ENCODE measurements around the gene MAPK8.

Gene MAPK8

DNA sequence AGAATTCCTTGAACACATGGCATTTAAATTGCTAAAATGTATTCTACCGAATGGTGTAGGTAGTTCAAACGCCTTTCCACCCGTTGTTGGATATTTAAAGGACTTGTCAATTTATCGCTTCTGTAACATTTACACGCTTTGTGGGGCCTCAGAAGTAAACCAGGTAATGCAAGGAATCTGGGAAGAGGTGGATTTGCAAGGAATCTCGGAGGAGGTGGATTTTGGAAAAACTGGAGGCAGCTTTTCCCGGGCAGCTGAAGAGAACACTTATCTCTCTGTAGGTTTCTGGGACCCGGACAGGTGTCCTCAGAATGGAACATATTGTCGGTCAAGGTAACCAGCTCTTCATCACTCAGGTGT lies 592 bp upstream of the MAPK8 start:
- Histone ChIP-seq H3K23ac (ENCODE audit: low read length) (no peak overlapping the region), H3K79me2 (ENCODE audit: control insufficient read depth, insufficient read depth, low read length, poor library complexity) (peaks cover 6% of the 10 kb centered on the region), H2AK5ac (ENCODE audit: low read length) (no peak overlapping the region), H2AFZ (ENCODE audit: insufficient read depth, low read length, poor library complexity) (no peak overlapping the region), H3K14ac (ENCODE audit: low read length) (no peak overlapping the region), H3K9ac (ENCODE audit: low read length) (no peak overlapping the region), H3K4ac (ENCODE audit: low read depth, low read length) (no peak overlapping the region), H4K91ac (ENCODE audit: low read depth, low read length) (no peak overlapping the region), H3K79me1 (ENCODE audit: low read length) (peaks cover 6% of the 10 kb centered on the region), H3K4me2 (ENCODE audit: low read length) (peak overlapping the region; percentile 58), H2BK120ac (ENCODE audit: insufficient read depth, low read length, poor library complexity) (no peak overlapping the region), H3K4me3 (ENCODE audit: low read depth, low read length) (peak overlapping the region; percentile 69), H3K4me1 (ENCODE audit: control insufficient read depth in 1 of 2, insufficient read depth in 2 of 2, low read length in 2 of 2) (peaks cover 0 to 2% of the 10 kb centered on the region in 2 experiments), H3K36me3 (ENCODE audit: control insufficient read depth in 1 of 2, insufficient read depth in 2 of 2, low read length in 2 of 2) (no peaks in the 10 kb centered on the region), H3K27ac (ENCODE audit: low read depth, low read length) (no peak overlapping the region), H3K18ac (ENCODE audit: low read length) (peak overlapping the region; percentile 28), H3K9me3 (ENCODE audit: insufficient read depth, low read depth, low read length) (no peaks in the 10 kb centered on the region), H2BK5ac (ENCODE audit: low read depth, low read length, poor library complexity) (no peak overlapping the region), H3K27me3 (ENCODE audit: insufficient read depth, low read length) (no peaks in the 10 kb centered on the region), H2BK12ac (ENCODE audit: low read length) (no peak overlapping the region), H4K8ac (ENCODE audit: low read depth, low read length) (peak overlapping the region; percentile 14), H4K12ac (ENCODE audit: low read depth, low read length) (no peak overlapping the region)
- no CpG with 5 or more reads among the region's 9 CpGs for WGBS (ENCODE audit: extremely low coverage, insufficient coverage, insufficient read length)
- no peak for DNase-seq

DNA sequence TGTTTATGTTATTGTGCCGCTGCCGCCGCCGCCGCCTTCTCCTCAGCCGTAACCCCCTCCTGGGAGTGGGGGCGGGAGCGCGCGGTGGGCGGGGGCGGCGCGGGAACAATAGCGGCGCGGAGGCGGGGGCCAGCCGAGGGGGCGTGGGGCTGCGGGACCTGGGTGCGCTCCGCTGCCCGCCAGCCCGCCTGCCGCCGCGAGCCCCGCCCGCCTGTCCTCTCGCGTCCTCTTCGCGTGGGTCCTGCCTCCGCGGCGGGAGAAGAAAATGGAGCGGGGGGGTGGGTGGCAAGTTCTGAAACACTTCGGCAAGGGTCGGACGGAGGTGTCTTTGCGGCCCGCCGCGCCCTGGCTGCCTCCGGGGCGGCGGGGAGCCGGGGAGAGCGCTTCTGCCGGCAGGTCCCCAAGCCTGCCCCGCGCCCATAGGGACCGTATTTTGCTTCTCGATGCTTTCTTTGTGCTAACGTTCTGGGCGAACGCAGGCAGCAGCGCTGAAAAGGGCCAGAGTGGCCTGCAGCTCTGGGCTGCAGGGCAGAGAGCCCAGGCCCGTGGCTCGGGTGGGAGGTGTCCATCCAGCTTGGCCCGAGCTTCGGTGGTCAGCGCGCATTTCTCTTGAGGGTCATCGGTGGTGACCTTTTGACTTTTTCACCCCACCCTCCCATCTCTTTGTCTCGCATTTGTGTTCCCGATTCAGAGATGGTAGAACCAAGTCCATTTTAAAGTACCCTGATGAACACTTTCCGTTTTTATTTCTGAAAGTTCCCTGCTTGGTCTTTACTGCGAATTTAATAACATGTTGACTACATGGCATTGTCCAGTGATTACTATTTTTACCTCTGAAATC lies 613 bp downstream of the MAPK8 start:
- DNase-seq = peak; percentile 55 to 59
- Histone ChIP-seq H3K4ac (ENCODE audit: low read depth, low read length) (peak overlapping the region; percentile 96), H3K9me3 (ENCODE audit: insufficient read depth, low read depth, low read length) (no peaks in the 10 kb centered on the region), H3K18ac (ENCODE audit: low read length) (peak overlapping the region; percentile 94), H2AFZ (ENCODE audit: insufficient read depth, low read length, poor library complexity) (peak overlapping the region; percentile 98), H3K4me2 (ENCODE audit: low read length) (peak overlapping the region; percentile 84), H3K36me3 (ENCODE audit: control insufficient read depth in 1 of 2, insufficient read depth in 2 of 2, low read length in 2 of 2) (no peaks in the 10 kb centered on the region), H4K91ac (ENCODE audit: low read depth, low read length) (peak overlapping the region; percentile 92), H4K12ac (ENCODE audit: low read depth, low read length) (peak overlapping the region; percentile 97), H2BK120ac (ENCODE audit: insufficient read depth, low read length, poor library complexity) (peak overlapping the region; percentile 84), H3K4me1 (ENCODE audit: control insufficient read depth in 1 of 2, insufficient read depth in 2 of 2, low read length in 2 of 2) (peaks cover 0 to 2% of the 10 kb centered on the region in 2 experiments), H3K79me2 (ENCODE audit: control insufficient read depth, insufficient read depth, low read length, poor library complexity) (peaks cover 6% of the 10 kb centered on the region), H3K27ac (ENCODE audit: low read depth, low read length) (peak overlapping the region; percentile 84), H2AK5ac (ENCODE audit: low read length) (peak overlapping the region; percentile 12), H2BK12ac (ENCODE audit: low read length) (peak overlapping the region; percentile 66), H2BK5ac (ENCODE audit: low read depth, low read length, poor library complexity) (peak overlapping the region; percentile 31), H3K23ac (ENCODE audit: low read length) (no peak overlapping the region), H3K79me1 (ENCODE audit: low read length) (peaks cover 6% of the 10 kb centered on the region), H3K4me3 (ENCODE audit: low read depth, low read length) (peak overlapping the region; percentile 97), H4K8ac (ENCODE audit: low read depth, low read length) (peak overlapping the region; percentile 88), H3K27me3 (ENCODE audit: insufficient read depth, low read length) (no peaks in the 10 kb centered on the region), H3K9ac (ENCODE audit: low read length) (peak overlapping the region; percentile 94), H3K14ac (ENCODE audit: low read length) (peak overlapping the region; percentile 96)
- WGBS (ENCODE audit: extremely low coverage, insufficient coverage, insufficient read length) = no CpG with 5 or more reads among the region's 70 CpGs

- Histone ChIP-seq H2AFZ (ENCODE audit: insufficient read depth, low read length, poor library complexity) (no peak overlapping the region), H3K4ac (ENCODE audit: low read depth, low read length) (no peak overlapping the region), H3K79me1 (ENCODE audit: low read length) (peaks cover 6% of the 10 kb centered on the region), H2AK5ac (ENCODE audit: low read length) (no peak overlapping the region), H3K79me2 (ENCODE audit: control insufficient read depth, insufficient read depth, low read length, poor library complexity) (peaks cover 6% of the 10 kb centered on the region), H4K8ac (ENCODE audit: low read depth, low read length) (no peak overlapping the region), H2BK12ac (ENCODE audit: low read length) (no peak overlapping the region), H3K14ac (ENCODE audit: low read length) (no peak overlapping the region), H3K18ac (ENCODE audit: low read length) (no peak overlapping the region), H3K4me1 (ENCODE audit: control insufficient read depth in 1 of 2, insufficient read depth in 2 of 2, low read length in 2 of 2) (peaks cover 0 to 2% of the 10 kb centered on the region in 2 experiments), H3K23ac (ENCODE audit: low read length) (no peak overlapping the region), H3K4me3 (ENCODE audit: low read depth, low read length) (no peak overlapping the region), H3K9me3 (ENCODE audit: insufficient read depth, low read depth, low read length) (no peaks in the 10 kb centered on the region), H3K9ac (ENCODE audit: low read length) (no peak overlapping the region), H3K27me3 (ENCODE audit: insufficient read depth, low read length) (no peaks in the 10 kb centered on the region), H2BK120ac (ENCODE audit: insufficient read depth, low read length, poor library complexity) (no peak overlapping the region), H3K36me3 (ENCODE audit: control insufficient read depth in 1 of 2, insufficient read depth in 2 of 2, low read length in 2 of 2) (no peaks in the 10 kb centered on the region), H3K4me2 (ENCODE audit: low read length) (peak overlapping the region; percentile 84), H4K91ac (ENCODE audit: low read depth, low read length) (no peak overlapping the region), H4K12ac (ENCODE audit: low read depth, low read length) (no peak overlapping the region), H3K27ac (ENCODE audit: low read depth, low read length) (no peak overlapping the region), H2BK5ac (ENCODE audit: low read depth, low read length, poor library complexity) (no peak overlapping the region)
- no CpG with 5 or more reads among the region's 3 CpGs for WGBS (ENCODE audit: extremely low coverage, insufficient coverage, insufficient read length)
- DNase-seq = no peak
Measured at GRCh38 chr10:48307711-48308018, 1.2 kb downstream of the MAPK8 start.

DNA sequence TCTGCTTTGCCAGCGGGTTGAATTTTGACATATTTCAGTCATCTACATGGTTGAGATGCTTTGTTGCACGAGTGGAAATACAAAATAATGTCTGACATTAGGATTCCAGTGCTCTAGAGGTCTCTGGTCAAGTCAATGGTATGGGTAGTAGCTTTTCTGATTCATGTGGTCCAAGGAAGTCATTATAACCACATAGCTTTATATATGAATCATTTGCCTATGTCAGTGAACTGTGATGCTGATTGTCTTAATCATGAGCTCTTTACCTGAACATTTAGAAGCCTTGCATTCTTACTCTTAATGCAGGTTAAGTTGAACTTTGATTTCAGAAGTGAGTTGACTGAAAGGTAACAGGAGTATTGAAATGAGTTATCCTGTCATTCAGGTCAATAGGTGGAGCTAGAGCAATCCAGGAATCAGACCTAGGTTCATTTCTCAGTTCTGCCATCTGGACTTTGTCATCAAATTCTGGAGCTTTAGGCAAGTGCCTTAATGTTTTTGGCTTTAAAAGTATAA lies 3.3 kb downstream of the MAPK8 start:
- Histone ChIP-seq H3K36me3 (ENCODE audit: control insufficient read depth in 1 of 2, insufficient read depth in 2 of 2, low read length in 2 of 2) (peaks cover 1 to 2% of the 10 kb centered on the region in 2 experiments), H4K8ac (ENCODE audit: low read depth, low read length) (no peak overlapping the region), H3K14ac (ENCODE audit: low read length) (no peak overlapping the region), H3K18ac (ENCODE audit: low read length) (no peak overlapping the region), H3K27me3 (ENCODE audit: insufficient read depth, low read length) (no peaks in the 10 kb centered on the region), H2BK12ac (ENCODE audit: low read length) (no peak overlapping the region), H2BK5ac (ENCODE audit: low read depth, low read length, poor library complexity) (no peak overlapping the region), H3K4me2 (ENCODE audit: low read length) (no peak overlapping the region), H3K79me1 (ENCODE audit: low read length) (peaks cover 6% of the 10 kb centered on the region), H3K4ac (ENCODE audit: low read depth, low read length) (no peak overlapping the region), H3K23ac (ENCODE audit: low read length) (no peak overlapping the region), H2BK120ac (ENCODE audit: insufficient read depth, low read length, poor library complexity) (no peak overlapping the region), H3K27ac (ENCODE audit: low read depth, low read length) (no peak overlapping the region), H3K4me3 (ENCODE audit: low read depth, low read length) (no peak overlapping the region), H4K12ac (ENCODE audit: low read depth, low read length) (no peak overlapping the region), H4K91ac (ENCODE audit: low read depth, low read length) (no peak overlapping the region), H3K9ac (ENCODE audit: low read length) (no peak overlapping the region), H3K79me2 (ENCODE audit: control insufficient read depth, insufficient read depth, low read length, poor library complexity) (peaks cover 6% of the 10 kb centered on the region), H2AFZ (ENCODE audit: insufficient read depth, low read length, poor library complexity) (no peak overlapping the region), H2AK5ac (ENCODE audit: low read length) (no peak overlapping the region), H3K4me1 (ENCODE audit: control insufficient read depth in 1 of 2, insufficient read depth in 2 of 2, low read length in 2 of 2) (peaks cover 0 to 2% of the 10 kb centered on the region in 2 experiments), H3K9me3 (ENCODE audit: insufficient read depth, low read depth, low read length) (no peaks in the 10 kb centered on the region)
- no CpG with 5 or more reads among the region's 2 CpGs for WGBS (ENCODE audit: extremely low coverage, insufficient coverage, insufficient read length)
- DNase-seq = peak; percentile 77 to 96
